NCI-H526 treated with DMSO at 0.1 percent for 48 hours (cell line): Measurements from ENCODE around the gene DCTN2.
"Not testable (repeated sequence)": the region's sequence is repeated elsewhere in the genome, so short reads cannot be mapped to it uniquely, and the experiment has no call there.

Experiments
- DNase-seq: peaks from one replicate; lab custom pipeline; 2025; lab: John Stamatoyannopoulos, UW

The DCTN2 gene

GRCh38 chr12:57515408-57515933 is 31.5 kb downstream of the DCTN2 start:
- no peak for DNase-seq

DNA sequence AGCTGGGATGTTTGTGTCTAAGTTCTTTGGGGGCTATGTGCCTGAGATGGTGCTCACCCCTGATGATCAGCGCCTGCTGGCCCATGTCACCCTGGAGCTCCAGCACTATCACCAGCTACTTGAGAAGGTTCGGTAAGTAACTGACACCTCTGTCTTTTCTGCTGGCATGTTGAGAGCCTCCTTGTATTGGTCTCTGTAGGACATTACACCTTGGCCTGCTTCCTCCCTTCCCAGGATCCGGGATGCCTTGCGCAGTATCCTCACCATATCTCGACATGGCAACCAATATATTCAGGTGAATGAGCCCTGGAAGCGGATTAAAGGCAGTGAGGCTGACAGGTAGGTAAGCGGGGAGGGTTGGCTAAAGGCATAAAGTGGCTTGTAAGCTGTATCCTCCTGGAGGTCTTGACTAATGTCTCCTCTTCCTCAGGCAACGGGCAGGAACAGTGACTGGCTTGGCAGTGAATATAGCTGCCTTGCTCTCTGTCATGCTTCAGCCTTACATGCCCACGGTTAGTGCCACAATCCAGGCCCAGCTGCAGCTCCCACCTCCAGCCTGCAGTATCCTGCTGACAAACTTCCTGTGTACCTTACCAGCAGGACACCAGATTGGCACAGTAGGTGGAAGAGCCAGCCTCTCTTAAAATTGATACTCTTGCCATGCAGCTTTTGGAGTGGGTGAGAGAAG is 32.1 kb downstream of the DCTN2 start:
- DNase-seq = no peak

DNA sequence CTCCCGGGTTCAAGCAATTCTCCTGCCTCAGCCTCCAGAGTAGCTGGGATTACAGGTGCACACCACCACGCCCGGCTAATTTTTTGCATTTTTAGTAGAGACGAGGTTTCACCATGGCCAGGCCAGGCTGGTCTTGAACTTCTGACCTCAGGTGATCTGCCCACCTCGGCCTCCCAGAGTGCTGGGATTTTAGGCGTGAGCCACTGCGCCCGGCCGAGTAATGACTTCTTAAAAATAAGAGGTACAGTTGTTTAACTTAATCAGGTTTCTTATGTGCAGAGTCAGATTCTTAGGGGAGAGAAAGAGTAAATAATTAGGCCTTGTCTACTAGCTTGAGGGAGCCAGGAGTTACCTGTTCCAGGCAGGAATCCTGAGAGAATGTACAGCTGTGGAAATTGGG is 32.7 kb downstream of the DCTN2 start:
- DNase-seq = not testable (repeated sequence)

DNA sequence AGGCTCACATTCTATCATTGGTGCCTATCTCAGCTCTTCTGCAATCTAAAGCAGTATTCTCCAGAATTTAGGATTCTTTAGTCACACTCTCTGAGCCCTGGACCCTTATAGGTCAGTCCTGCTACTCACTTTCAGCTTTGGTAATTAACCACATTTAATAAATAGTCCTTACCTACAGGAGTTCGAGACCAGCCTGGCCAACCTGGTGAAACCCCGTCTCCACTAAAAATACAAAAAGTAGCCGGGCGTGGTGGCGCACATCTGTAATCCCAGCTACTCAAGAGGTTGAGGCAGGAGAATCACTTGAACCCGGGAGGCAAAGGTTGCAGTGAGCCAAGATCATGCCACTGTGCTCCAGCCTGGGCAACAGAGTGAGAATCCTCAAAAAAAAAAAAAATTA is 33.3 kb downstream of the DCTN2 start:
- DNase-seq = not testable (repeated sequence)

DNA sequence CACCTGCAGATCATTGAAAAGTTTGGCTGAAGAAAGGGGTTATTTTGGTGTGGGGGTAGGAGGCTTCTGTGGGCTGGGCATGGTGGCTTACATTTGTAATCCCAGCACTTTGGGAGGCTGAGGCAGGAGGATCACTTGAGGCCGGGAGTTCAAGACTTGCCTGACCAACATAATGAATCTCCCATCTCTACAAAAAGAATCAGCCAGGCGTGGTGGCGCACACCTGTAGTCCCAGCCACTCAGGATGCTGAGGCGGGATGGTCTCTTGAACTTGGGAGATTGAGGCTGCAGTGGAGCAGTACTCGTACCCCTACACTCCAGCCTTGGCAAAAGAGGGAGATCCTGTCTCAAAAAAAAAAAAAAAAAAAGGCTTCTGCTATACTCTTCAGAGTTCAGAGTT is 33.7 kb downstream of the DCTN2 start:
- DNase-seq = no peak

DNA sequence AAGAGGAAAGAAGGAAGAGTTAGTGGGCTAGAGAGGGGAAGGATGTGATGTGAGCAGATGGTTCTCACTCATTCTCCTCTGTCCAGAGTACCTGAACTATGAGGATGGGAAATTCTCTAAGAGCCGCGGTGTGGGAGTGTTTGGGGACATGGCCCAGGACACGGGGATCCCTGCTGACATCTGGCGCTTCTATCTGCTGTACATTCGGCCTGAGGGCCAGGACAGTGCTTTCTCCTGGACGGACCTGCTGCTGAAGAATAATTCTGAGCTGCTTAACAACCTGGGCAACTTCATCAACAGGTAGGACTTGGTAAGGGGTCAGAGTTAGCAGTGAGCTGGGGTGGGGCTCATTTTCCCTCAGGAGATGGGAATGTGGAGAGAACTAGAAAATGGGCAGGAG is 34.3 kb downstream of the DCTN2 start:
- DNase-seq = no peak

GRCh38 chr12:57511588-57512325 is 35.2 kb downstream of the DCTN2 start:
- no peak for DNase-seq

DNA sequence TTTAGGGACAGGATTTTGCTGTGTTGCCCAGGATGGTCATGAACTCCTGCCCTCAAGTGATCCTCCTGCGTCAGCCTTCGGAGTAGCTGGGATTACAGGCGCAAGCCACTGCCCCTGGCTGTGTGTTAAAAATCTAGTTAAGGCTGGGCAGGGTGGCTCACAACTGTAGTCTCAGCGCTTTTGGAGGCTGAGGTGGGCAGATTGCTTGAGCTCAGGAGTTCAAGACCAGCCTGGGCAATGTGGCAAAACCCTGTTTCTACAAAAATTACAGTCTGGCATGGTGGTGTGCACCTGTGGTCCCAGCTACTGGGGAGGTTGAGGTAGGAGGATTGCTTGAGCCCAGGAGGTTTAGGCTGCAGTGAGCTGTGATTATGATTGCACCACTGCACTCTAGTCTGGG is 35.8 kb downstream of the DCTN2 start:
- DNase-seq = no peak

GRCh38 chr12:57507796-57508195 is 39.2 kb downstream of the DCTN2 start:
- not testable (repeated sequence) for DNase-seq

DNA sequence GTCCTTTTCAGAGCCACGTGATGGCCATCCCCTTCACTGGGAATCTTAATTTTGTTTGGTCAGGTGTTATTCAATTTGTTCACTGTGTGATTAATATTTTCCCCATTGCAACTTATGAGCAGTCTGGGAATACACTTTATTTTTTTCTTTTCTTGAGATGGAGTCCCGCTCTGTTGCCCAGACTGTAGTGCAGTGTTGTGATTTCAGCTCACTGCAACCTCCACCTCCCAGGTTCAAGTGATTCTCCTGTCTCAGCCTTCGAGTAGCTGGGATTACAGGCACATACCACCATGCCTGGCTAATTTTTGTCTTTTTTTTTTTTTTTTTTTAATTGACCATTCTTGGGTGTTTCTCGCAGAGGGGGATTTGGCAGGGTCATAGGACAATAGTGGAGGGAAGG is 40.5 kb downstream of the DCTN2 start:
- not testable (repeated sequence) for DNase-seq

GRCh38 chr12:57502311-57502969 is 44.6 kb downstream of the DCTN2 start:
- not testable (repeated sequence) for DNase-seq

GRCh38 chr12:57500213-57500612 is 46.8 kb downstream of the DCTN2 start:
- DNase-seq = no peak

DNA sequence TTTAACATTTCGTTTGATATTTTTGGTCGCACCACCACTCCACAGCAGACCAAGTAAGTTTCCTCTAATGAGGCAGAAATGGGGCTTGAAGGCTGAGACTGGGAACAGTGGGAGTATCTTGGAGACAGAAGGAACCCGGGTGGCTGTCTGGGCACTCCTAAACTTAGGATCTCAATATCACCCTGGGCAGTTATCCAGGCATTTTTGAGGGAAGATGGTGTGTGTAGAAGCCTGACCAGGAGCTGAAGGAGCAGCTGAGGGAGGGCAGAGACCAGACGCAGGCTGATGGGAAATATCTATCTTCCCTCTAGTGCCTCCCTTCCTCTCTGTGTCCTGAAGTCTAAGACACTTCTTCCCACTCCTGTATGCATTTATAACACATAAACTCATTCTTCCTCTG is 48.4 kb downstream of the DCTN2 start:
- DNase-seq = no peak

- no peak for DNase-seq
These were observed 48.9 kb downstream of the DCTN2 start for GRCh38 chr12:57498132-57498502.

- DNase-seq = no peak
These were observed 49.5 kb downstream of the DCTN2 start for GRCh38 chr12:57497223-57498131.

DNA sequence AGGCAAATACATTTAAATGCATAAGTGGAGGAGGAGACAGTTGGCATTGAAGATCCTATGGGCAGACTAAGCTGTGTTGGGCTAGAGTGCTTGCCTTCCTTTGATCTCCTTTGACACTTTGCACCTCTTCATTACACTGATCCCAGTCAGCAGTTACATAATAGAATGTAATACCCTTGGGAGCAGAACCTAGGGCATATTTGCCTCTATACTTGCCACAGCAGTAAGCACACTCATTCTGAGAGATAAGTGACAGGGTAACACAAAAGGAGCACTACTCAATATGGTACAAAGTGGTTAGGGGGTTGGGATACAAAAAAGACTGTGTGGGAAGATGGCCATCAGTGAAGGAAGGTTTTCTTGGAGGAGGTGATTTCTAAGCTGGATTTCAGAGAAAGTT is 50.2 kb downstream of the DCTN2 start:
- no peak for DNase-seq

DNA sequence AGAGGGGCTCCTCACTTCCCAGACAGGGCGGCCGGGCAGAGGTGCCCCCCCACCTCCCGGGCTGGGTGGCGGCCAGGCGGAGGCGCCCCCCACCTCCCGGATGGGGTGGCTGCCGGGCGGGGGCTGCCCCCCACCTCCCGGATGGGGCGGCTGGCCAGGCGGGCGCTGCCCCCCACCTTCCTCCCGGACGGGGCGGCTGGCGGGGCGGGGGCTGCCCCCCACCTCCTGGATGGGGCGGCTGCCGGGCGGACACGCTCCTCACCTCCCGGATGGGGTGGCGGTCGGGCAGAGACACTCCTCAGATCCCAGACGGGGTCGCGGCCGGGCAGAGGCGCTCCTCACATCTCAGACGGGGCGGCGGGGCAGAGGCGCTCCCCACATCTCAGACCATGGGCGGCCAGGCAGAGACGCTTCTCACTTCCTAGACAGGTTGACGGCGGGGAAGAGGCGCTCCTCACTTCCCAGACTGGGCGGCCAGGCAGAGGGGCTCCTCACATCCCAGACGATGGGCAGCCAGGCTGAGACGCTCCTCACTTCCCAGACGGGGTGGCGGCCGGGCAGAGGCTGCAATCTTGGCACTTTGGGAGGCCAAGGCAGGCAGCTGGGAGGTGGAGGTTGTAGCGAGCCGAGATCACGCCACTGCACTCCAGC is 51.8 kb downstream of the DCTN2 start:
- not testable (repeated sequence) for DNase-seq

GRCh38 chr12:57491393-57492280 is 55.4 kb downstream of the DCTN2 start:
- DNase-seq = no peak

DNA sequence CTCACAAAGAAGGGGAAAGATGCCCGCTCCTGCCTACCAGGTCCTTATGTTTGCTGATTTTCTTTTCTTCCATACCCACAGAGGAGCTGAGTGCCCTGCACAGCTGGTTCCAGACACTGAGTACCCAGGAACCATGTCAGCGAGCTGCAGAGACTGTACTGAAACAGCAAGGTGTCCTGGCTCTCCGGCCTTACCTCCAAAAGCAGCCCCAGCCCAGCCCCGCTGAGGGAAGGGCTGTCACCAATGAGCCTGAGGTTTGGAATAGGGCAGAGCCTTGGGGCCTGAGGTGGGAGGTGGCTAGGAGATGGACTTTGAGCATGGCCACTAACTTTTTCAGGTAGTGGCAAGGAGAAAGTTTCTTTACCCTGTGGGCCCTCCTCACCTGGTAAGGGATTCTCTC is 56.9 kb downstream of the DCTN2 start:
- no peak for DNase-seq

GRCh38 chr12:57489157-57489641 is 57.8 kb downstream of the DCTN2 start:
- DNase-seq = no peak
